Activated naive CD8-positive, alpha-beta T cell treated with anti-CD3 and anti-CD28 coated beads for 36 hours (primary cell): ENCODE data around the gene PHF20. TPM values are rescaled to one million over a fixed set of nuclear protein-coding genes. Genes with fewer than 3 reads are reported as not detected.
"Not testable (repeated sequence)": the region's sequence is repeated elsewhere in the genome, so short reads cannot be mapped to it uniquely, and the experiment has no call there.

Experiments
- DNase-seq: peaks from one replicate; pipeline ENCODE4 v3.0.0; 2021
- H3K27ac Mint-ChIP-seq: one replicate; pipeline ENCODE4 v1.8.0; 2022; ENCODE audit warnings: mild to moderate bottlenecking, moderate library complexity, mixed read lengths
- H3K27me3 Mint-ChIP-seq: one replicate; pipeline ENCODE4 v1.8.0; 2022; ENCODE audit warnings: mild to moderate bottlenecking, mixed read lengths
- H3K36me3 Mint-ChIP-seq: one replicate; pipeline ENCODE4 v1.8.0; 2021; ENCODE audit warnings: mild to moderate bottlenecking, mixed read lengths
- H3K4me1 Mint-ChIP-seq: one replicate; pipeline ENCODE4 v1.8.0; 2021; ENCODE audit warnings: mixed read lengths
- H3K4me3 Mint-ChIP-seq: one replicate; pipeline ENCODE4 v1.8.0; 2022; ENCODE audit warnings: mild to moderate bottlenecking, moderate library complexity, mixed read lengths
- H3K9me3 Mint-ChIP-seq: one replicate; pipeline ENCODE4 v1.8.0; 2022; ENCODE audit warnings: mixed read lengths
- total RNA-seq, 2 experiments: library from RNA; stranded (reverse); gene quantifications; one replicate each; pipeline ENCODE4 v1.2.3, GENCODE V29; 2021

The PHF20 gene
- total RNA-seq, 2 experiments from 2014 or later, result 50.2 to 50.6 TPM

DNA sequence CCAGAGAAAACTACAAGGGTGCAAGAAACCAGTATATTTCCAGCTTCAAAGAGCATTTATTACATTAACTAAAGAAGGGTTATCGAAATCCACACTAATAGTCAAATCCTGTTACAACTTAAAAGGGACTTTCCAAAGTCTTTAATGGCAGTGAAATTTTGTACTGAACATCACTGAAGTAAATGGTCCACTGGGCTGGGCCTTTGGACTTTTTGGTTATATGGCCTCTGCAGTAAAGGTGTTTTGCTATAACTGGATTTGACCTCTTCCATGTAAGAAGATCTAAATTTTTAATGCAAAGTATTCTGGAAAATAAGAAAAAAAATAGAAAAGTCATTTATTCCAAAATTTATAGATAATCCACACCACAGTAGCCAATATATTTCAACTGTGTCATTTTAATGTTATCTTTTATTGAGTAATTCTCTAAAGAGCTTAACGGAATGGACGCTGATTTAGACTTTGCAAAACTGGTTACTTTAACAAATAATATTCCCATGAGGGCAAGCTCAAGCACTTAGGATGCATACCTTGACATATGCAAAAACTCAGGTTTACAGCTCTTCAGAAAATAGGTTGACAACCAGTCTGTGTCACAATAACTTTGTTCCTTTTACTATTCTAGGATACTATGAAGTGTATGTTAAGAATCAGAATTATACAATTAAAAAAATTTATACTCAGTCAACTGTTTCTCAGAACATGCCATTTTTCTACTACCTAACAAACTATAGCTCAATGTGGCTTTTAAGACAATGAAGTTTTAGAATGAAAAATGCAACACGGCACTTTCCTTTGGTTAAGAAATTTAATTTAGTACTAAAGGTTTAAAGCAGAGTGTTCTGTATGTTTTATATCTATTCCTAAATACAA, 36.8 kb upstream of the PHF20 start:
- DNase-seq, result no peak
- peaks cover 65% of the 10 kb centered on the region for H3K4me1 Mint-ChIP-seq
- H3K27ac Mint-ChIP-seq, result peak overlapping the region; percentile 61
- peaks cover 60% of the 10 kb centered on the region for H3K36me3 Mint-ChIP-seq
- H3K27me3 Mint-ChIP-seq, result peaks cover 3% of the 10 kb centered on the region
- peak overlapping the region; percentile 45 for H3K4me3 Mint-ChIP-seq
- no peaks in the 10 kb centered on the region for H3K9me3 Mint-ChIP-seq

DNA sequence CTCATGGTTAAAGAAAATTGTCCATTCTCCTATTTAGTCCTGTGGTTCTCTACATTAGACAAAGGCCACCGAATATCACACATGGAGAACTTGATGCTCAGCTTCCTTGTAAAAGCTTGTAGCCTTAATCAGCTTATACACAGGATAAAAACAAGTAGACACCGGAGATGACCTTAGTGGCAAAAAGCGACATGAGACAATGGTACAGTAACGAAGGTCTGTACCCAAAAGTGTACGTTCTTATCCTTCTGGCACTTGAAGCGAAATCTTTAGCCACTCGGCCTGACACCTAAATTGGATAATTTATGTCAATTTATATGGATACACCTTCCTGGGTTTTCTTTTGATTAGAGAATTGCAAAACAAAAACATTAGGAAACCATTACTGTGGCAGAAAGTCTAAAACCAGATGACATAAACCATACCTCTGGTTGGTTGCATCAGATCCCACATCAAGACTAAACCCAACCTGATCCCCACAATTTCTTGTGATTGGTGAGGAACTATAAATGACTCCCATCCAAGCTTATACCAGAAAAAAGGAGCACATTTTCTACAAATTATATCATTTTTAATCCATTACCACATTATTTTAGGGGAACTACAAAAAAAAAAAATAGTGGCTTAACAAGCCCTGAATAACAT, 35.9 kb upstream of the PHF20 start:
- Mint-ChIP-seq H3K4me3 (peak overlapping the region; percentile 67), H3K9me3 (no peaks in the 10 kb centered on the region), H3K4me1 (peaks cover 61% of the 10 kb centered on the region), H3K27me3 (peaks cover 3% of the 10 kb centered on the region), H3K36me3 (peaks cover 66% of the 10 kb centered on the region), H3K27ac (peak overlapping the region; percentile 80)
- DNase-seq, result no peak

DNA sequence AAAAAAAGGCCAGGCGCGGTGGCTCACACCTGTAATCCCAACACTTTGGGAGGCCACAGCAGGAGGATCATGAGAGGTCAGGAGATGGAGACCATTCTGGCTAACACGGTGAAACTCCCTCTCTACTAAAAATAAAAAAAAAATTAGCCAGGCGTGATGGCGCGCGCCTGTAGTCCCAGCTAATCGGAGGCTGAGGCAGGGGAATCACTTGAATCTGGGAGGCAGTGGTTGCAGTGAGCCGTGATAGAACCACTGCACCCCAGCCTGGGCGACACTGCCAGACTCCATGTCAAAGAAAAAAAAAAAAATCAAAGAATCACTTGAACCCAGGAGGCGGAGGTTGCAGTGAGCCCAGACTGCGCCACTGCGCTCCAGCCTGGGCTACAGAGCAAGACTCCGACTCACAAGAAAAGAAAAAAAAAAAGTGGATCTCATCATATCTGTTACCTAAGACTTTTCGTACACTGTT, 33.9 kb upstream of the PHF20 start:
- Mint-ChIP-seq H3K27ac (peak overlapping the region; percentile 83), H3K4me3 (peak overlapping the region; percentile 78), H3K27me3 (peaks cover 11% of the 10 kb centered on the region), H3K9me3 (no peaks in the 10 kb centered on the region), H3K36me3 (peaks cover 74% of the 10 kb centered on the region), H3K4me1 (peaks cover 52% of the 10 kb centered on the region)
- DNase-seq, result no peak

DNA sequence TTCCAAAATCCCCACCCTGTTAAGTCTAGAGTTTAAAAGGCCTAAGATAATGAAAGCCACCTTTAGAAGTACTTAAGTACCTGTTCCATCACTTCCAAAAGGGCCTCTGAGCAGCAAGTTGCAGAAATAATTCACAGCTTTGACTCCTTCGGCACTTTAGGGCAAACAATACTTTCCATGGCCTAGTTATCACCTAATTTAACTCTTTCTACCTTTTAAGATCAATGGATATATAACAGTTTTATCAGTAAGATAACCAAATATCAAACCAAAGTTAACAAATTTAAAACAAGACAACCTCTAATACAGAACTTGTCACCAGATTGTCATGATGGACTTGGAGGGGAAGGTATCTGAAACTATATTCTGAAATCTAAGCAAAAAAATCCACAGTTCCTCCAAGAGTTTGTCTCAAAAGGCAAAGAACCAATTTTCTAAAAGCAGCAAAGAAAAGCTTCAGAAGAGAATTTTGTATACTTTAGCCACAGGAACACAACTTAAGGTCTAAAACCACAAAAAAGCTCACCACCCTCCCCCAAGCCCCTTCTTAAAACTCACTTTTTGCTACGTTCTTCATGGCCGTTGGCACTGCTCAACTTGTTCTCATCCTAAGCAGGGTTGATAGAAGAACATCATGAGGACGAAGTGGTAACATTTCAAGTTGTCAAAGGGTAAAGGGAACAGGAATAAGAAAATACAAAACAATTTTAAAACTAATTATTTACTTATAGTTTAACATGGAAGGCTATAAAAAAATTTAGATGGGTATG, 33.2 kb upstream of the PHF20 start:
- DNase-seq, result no peak
- no peaks in the 10 kb centered on the region for H3K9me3 Mint-ChIP-seq
- H3K4me3 Mint-ChIP-seq, result peak overlapping the region; percentile 78
- H3K4me1 Mint-ChIP-seq, result peaks cover 49% of the 10 kb centered on the region
- peaks cover 70% of the 10 kb centered on the region for H3K36me3 Mint-ChIP-seq
- H3K27ac Mint-ChIP-seq, result peak overlapping the region; percentile 83
- peaks cover 8% of the 10 kb centered on the region for H3K27me3 Mint-ChIP-seq

DNA sequence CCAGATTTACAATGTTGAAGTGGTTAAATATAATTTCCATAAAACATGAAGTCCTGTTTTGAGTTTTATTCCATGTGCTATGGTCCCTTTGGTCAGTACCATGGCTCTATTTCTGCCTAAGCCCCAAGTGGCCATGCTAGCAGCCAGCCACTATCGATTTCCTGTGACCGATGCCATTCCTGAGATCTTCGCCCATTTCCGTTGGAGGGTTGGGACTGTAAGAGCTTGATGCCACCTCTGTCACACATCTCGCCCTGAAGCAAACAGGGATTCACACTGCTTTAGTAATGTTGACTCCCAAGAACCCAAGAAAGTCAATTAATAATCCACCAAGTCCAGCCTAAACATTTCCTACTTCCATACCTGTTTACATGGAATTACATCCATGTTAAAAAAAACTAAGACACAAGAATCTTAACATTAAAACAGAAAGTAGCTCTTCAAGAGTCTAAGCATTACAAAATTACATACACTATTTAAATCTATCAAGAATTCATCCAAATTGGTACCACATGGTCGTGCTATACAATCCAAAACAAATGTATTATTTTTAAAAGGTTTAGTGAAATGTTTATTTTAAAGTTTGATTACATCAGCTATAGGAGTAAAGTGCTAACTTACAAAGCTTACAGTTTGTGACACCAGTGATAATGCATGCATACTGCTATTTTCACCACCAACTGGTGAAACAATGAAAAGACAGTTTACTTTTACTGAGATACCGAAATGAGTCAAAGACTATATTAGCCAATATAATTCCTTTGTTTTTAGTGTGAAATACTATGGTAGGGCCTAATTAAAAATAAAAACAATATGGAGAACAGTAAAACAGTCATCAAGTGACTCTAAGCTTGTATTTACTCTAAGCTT, 32.3 kb upstream of the PHF20 start:
- Mint-ChIP-seq H3K4me3 (peak overlapping the region; percentile 100), H3K4me1 (peaks cover 49% of the 10 kb centered on the region), H3K36me3 (peaks cover 62% of the 10 kb centered on the region), H3K27ac (peak overlapping the region; percentile 96), H3K9me3 (no peaks in the 10 kb centered on the region), H3K27me3 (peaks cover 8% of the 10 kb centered on the region)
- no peak for DNase-seq

DNA sequence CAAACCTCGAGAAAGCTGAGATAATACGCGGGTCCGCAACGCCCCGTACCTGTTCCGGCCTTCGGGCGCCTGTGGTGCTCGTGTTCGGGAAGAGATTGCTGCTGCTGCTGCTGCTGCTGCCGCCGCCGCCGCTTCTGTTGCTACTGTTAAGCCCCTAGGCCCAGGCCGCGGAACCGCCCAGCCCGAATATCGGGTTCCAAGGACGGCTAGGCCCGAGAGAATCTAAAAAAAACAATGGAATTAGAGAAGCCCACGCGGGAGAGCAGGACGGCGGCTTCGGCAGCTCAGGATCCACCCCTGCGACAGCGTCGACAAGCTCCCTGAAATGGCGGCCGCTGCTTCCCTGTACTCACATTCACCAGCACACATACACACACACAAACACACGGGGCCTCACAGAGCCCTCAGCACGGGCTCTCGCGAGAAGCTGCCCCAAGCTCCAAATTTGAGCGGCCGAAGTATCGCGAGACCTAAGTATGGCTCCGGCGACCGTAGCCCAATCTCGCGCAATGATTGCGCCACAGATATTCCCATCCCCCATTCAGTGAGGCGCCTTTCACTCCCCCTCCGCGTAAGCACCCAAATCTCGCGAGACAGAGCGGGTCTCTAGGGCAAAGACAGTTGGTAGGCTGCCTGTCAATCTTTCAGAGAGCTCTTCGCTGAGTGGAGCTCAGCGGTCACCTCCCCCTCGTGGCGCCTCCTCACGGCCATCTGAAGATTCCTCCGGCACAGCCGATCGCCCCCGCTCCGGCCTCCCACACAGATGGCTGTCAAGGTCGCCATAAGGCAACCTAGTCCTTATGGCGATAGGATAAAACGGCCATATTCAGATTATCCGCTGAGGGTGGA, 29.7 kb upstream of the PHF20 start, which contains the start of gene RBM39:
RBM39 (minus strand) TSS at position 369 of the 849 bp plus-strand sequence. CDS start 1,386 bp downstream, outside the sequence.
- H3K4me3 Mint-ChIP-seq, result peak within 1 kb of the TSS; percentile 100
- H3K27me3 Mint-ChIP-seq, result peaks cover 8% of the 10 kb centered on the region
- peaks cover 37% of the 10 kb centered on the region for H3K4me1 Mint-ChIP-seq
- no peaks in the 10 kb centered on the region for H3K9me3 Mint-ChIP-seq
- peak; percentile 99 for DNase-seq
- H3K36me3 Mint-ChIP-seq, result peaks cover 50% of the 10 kb centered on the region
- H3K27ac Mint-ChIP-seq, result peak within 1 kb of the TSS; percentile 96

DNA sequence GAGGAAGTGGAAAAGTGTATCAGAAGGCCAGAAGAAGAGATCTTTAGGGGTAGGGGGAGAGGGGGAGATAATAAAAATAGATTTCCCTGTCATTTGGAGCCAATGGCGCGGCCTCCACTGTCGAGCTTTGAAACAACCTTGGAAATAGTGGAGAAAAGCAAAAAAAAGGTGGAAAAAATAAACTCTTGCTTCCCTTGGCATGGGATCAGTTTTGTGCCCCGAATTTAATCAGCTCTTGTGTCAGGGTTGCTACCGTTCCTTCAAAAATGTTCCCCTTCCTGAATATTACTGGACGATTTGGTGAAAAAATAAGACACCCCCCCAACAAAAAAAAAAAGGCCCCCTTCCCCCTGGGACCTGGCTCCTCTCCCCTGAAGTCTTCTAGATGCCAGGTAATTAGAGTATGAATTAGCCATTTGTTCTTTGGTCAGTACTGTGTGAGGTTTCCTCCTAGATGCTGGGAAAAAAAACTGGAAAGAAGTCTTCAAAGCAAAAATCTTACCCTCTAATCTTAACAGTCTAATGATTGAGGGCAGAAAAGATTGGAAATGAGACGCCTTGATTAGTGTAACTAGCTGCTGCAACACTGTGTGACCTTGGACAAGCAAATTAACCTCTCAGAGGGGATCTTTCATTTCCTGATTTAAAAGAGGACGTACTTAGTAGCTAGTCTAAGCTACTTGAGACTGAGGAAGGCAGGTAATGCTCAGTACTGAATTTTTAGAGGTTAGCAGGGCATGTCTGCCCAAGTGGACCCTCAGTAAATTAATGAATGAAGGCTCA, 28.9 kb upstream of the PHF20 start:
- Mint-ChIP-seq H3K9me3 (no peaks in the 10 kb centered on the region), H3K4me3 (peak overlapping the region; percentile 100), H3K4me1 (peaks cover 32% of the 10 kb centered on the region), H3K27me3 (peaks cover 8% of the 10 kb centered on the region), H3K27ac (peak overlapping the region; percentile 96), H3K36me3 (peaks cover 42% of the 10 kb centered on the region)
- DNase-seq, result no peak

DNA sequence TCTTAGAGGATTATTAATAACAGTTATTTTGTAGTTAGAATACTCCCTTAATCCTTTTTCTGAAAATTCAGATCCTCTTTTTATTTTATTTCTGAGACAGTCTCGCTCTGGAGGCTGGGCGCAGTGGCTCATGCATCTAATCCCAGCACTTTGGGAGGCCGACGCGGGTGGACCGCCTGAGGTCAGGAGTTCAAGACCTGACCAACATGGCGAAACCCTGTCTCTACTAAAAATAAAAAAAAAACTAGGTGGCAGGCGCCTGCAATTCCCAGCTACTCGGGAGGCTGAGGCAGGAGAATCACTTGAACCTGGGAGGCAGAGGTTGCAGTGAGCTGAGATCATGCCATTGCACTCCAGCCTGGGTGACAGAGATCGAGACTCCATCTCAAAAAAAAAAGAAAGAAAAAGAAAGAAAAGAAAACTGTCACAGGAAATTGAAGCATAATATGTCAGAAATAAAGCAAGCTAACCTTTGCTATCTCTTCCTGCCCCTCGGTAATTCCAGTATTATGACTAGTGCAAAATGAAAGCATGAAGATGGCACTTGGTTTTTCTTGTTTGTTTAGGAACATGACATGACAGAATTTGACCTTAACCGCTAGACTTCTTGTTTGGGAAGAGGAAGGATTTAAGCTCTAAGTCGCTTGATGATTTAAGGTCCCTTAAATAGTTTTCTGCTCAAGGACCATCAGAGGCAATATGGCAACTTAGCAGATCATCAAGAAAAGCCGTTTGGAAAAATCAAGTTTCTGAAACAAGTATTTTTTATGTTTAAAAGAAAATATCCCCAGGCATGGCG, 27.9 kb upstream of the PHF20 start:
- no peak for DNase-seq
- Mint-ChIP-seq H3K9me3 (no peaks in the 10 kb centered on the region), H3K4me3 (peak overlapping the region; percentile 100), H3K4me1 (peaks cover 24% of the 10 kb centered on the region), H3K27ac (peak overlapping the region; percentile 96), H3K36me3 (peaks cover 32% of the 10 kb centered on the region), H3K27me3 (peaks cover 8% of the 10 kb centered on the region)

DNA sequence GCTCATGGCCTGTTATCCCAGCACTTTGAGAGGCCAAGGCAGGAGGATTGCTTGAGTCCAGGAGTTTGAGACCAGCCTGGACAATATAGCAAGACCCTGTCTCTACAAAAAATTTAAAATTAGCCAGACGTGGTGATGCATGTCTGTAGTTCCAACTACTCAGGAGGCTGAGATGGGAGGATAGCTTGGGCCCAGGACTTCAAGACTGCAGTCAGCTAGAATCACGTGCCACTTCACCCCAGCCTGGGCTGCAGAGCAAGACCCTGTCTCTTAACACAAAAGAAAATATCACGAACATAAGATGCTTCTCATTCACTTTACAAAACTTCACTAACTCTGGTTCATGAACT, 27.3 kb upstream of the PHF20 start:
- not testable (repeated sequence) for H3K9me3 Mint-ChIP-seq, H3K27me3 Mint-ChIP-seq, DNase-seq
- H3K36me3 Mint-ChIP-seq, result peaks cover 29% of the 10 kb centered on the region
- H3K27ac Mint-ChIP-seq, result peak overlapping the region; percentile 96
- H3K4me1 Mint-ChIP-seq, result peaks cover 21% of the 10 kb centered on the region
- peak overlapping the region; percentile 100 for H3K4me3 Mint-ChIP-seq

DNA sequence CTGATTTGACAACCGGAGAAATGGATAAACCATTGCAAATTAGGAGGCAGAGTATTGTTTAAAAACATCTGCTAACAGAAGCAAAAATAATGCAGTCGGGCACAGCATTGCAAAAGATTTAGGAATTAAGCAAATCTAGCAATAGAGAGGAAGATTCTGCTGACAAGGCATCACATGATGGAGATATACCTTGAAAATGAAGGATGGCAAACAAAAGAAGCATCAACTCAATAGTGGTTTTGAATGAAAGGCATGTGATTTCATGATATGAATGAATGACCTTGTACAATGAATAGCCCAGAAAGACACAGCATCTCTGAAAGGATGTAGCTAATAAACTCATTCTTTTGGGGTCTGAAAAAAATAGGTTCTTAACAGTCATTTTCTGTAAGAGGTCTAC, 21.2 kb upstream of the PHF20 start:
- Mint-ChIP-seq H3K27ac (no peak overlapping the region), H3K4me1 (no peaks in the 10 kb centered on the region), H3K4me3 (no peak overlapping the region), H3K9me3 (no peaks in the 10 kb centered on the region), H3K36me3 (no peaks in the 10 kb centered on the region), H3K27me3 (no peaks in the 10 kb centered on the region)
- DNase-seq, result no peak

DNA sequence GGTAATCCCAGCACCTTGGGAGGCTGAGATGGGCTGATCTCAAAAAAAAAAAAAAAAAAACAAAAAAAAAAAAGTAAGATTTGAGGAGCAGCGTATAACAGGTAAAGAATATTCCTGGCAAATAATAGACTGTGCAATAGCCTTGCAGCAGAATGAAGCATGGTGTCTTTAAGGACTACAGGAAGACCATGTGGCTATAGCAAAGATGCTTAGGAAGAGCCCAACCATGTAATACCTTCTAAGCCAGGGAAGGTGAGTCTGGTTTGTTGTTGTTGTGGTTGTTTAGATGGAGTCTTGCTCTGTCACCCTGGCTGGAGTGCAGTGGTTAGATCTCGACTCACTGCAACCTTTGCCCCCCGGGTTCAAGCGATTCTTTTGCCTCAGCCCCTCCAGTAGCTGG, 15.4 kb upstream of the PHF20 start:
- Mint-ChIP-seq H3K9me3 (no peaks in the 10 kb centered on the region), H3K36me3 (no peaks in the 10 kb centered on the region), H3K4me1 (peaks cover 2% of the 10 kb centered on the region), H3K4me3 (no peak overlapping the region), H3K27me3 (no peaks in the 10 kb centered on the region), H3K27ac (no peak overlapping the region)
- no peak for DNase-seq

DNA sequence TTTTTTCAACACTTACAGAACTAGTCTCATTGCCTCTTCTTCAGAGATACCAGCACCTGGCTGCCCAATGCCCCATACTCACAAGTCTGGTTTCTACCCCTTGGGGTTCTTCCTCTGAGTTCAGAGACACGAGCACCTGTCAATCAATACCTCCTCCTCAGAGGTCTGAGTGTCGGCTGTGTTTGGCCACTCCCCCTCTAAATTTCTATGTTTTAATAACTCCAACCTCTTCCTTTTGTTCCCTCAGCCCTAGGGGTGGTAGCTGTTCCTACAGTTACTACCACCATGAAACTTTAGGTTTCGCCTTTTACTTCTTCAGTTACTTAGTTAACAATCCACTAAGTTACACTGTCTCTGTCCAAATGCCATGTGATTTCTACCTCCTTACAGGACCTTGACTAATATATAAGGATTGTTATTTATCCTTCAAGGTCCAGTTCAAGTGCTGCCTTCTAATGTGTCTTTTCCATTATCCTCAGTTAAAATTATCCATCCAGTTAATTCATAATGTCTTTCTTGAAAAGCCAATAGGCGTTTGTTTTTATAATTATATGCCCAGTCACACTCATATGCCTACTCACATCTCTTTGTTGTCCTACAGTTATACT, 14.6 kb upstream of the PHF20 start:
- Mint-ChIP-seq H3K4me1 (peaks cover 2% of the 10 kb centered on the region), H3K4me3 (no peak overlapping the region), H3K27me3 (no peaks in the 10 kb centered on the region), H3K36me3 (no peaks in the 10 kb centered on the region), H3K9me3 (no peaks in the 10 kb centered on the region), H3K27ac (no peak overlapping the region)
- no peak for DNase-seq
